Stimulated activated CD4-positive, alpha-beta T cell treated with anti-CD3 and anti-CD28 coated beads, Interleukin-2, amount 100 ng/mL, for 4 hours (primary cell): ENCODE data around the gene SLC7A11.
"Not testable (repeated sequence)": the region's sequence is repeated elsewhere in the genome, so short reads cannot be mapped to it uniquely, and the experiment has no call there.

Experiments used
- DNase-seq: peaks from one replicate; pipeline ENCODE4 v3.0.0-alpha.2; 2020; ENCODE audit warnings: low read depth

The SLC7A11 gene

GRCh38 chr4:138242834-138243156 lies 646 bp upstream of the SLC7A11 start:
- DNase-seq: no peak

- no peak for DNase-seq
Measured at GRCh38 chr4:138241281-138242075, 671 bp downstream of the SLC7A11 start.

DNA sequence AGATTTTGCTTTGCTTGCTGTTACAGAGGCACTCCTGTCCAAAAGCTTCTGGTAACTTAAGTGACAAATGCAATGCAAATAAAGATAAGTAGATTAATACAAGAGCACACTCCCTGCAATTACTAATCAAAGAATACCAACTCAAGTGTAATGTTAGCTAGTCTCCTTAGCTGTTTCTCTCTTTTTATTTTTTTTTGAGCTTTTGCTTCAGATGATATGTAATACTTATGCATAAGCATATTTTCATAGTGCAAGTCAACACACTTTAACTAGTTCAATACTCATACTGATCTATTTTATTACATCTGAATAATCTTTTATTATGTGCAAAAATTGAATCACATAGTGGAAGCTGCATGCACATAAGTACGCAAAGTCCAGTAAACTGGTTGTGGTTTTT lies 2.7 kb downstream of the SLC7A11 start:
- DNase-seq: no peak

- no peak for DNase-seq
Measured at GRCh38 chr4:138238521-138239292, 3.4 kb downstream of the SLC7A11 start.

GRCh38 chr4:138237132-138237531 lies 5.0 kb downstream of the SLC7A11 start:
- not testable (repeated sequence) for DNase-seq

DNA sequence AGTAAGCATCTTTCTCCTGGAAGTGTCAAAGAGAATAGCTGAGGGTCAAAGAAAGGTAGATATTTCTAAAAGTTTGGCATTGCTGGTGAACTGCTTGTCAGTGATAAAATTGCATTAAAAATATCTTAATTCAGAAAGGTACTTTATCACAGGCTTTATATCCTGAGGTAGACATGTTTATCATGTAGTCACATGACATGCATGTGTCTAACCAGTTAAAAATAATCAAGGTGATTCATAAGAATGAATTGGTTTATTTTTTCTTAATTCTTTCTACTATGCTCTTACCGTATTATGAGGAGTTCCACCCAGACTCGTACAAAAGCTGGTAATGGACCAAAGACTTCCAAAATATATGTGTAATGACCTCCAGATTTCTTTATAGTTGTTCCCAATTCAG lies 6.1 kb downstream of the SLC7A11 start:
- no peak for DNase-seq

DNA sequence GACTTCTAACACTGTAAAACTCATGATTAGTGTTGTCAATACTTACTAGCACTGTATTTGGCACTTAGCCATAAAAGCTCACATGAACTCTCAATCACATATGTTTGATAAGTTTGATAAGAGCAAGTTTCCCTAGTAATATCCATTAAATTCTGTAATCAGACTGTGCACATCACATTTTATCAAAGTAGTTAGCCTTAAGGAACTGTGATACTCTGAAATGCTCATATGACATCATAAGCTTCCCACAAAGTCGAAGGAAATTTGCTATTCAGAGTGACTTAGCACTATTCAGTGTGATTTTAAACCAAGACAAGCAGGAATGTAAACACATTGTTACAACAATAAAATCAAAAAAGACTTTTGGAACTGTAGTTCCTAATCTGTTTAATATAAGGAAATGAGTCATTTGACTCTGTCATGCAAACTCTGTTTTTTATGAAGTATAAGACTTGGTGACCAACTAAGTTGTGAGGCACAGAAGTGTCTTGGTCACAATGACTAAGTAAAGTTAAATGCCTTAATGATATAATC lies 6.7 kb downstream of the SLC7A11 start:
- no peak for DNase-seq

DNA sequence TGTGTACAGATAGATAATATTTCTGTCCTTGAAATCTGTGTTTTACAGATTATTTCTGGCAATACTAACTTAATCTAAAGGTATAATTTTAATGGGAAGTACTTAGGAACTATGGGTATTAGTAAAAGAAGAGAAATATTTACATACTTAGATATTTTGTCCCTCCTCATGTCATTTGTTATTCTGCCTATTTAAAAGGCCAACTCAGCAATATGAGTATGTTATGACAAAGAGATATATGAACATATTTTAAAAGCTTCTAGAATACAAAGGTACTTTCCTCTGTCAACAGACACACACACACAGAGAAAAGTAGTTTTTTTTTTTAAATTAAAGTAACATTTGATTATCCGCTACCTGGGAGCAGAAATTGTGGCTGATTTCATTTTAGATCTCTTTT lies 7.9 kb downstream of the SLC7A11 start:
- no peak for DNase-seq

- no peak for DNase-seq
Measured at GRCh38 chr4:138233313-138234034, 8.7 kb downstream of the SLC7A11 start.

DNA sequence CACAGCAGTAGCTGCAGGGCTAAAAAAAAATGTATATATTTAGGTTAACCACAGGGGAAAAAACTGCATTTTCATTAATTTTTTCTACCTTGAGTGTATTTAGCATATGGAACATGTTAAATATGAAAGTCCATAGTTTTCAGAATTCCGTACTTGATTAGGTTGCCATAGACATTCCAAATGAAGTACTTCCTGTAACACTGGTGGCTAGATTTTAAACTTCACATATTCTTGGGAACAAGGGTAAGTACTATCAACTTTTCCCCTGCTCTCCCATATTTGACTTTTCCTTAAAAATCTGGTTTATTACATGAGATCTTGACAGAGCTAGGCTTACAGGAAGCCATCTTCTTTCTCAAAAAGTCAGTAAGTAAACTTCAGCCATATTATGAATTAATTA lies 9.8 kb downstream of the SLC7A11 start:
- no peak for DNase-seq

DNA sequence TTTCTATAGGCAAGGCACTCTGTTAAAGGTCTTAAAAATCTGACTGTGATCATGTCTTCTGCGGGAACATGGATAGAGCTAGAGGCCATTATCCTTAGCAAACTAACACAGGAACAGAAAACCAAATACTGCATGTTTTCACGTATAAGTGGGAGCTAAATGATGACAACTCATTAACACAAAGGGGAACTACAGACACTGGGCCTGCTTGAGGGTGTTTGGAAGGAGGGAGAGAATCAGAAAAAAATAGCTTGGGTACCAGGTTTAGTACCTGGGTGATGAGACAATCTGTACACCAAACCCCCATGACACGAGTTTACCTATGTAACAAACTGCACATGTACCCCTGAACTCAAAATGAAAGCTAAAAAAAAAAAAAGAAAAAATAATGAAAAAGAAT lies 12.1 kb downstream of the SLC7A11 start:
- no peak for DNase-seq

- no peak for DNase-seq
Measured at GRCh38 chr4:138229160-138229559, 13.0 kb downstream of the SLC7A11 start.

GRCh38 chr4:138226351-138226750 lies 15.8 kb downstream of the SLC7A11 start:
- no peak for DNase-seq

DNA sequence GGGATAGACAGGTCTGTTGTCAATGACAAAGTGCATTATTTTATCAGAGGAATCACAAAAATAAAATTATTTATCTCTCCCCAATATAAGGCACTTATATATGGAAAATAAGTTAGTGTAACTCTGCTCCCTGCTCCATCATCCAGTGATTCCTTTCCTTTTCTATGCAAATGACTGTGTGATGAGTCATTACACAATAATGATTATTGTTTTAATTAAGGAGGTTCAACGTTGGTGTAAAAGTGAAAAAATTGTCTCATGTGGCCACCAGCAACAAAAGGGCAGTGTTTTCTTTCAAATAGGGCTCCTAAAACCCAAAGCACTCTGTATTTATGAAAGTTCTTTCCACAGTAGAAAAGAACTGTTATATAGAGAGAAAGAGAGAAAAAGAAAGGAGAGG lies 16.7 kb downstream of the SLC7A11 start:
- no peak for DNase-seq

- no peak for DNase-seq
Measured at GRCh38 chr4:138224614-138225013, 17.5 kb downstream of the SLC7A11 start.

DNA sequence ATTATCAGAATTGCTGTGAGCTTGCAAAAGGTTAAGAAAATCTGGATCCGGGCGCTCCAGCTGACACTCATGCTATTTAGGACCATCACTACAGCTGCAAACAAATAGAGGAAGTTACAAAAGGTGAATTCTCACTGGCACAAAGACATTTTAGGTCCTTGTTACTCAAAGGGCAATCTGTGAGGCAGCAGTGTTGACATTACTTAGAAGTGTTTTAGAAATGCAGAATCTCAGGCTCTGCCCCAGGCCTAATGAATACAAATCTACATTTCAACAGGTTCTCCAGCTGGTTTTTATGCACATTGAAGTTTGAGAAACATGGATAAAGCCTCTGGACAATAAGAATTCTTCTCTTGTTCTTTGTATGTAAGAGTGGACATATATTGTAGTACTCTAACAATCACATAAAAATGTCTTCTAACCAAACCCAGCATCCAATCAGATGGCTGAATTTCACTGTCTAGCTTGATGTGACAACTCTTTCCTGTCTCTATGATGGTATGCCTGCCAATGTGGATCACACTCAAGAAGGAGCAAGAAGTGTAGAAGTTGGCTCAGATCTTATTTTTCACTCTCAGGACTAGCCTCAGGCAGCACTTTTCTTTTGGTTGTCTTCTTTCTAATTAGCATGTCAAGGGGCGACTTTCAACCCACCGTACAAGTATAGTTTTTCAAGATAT lies 18.8 kb downstream of the SLC7A11 start:
- no peak for DNase-seq

DNA sequence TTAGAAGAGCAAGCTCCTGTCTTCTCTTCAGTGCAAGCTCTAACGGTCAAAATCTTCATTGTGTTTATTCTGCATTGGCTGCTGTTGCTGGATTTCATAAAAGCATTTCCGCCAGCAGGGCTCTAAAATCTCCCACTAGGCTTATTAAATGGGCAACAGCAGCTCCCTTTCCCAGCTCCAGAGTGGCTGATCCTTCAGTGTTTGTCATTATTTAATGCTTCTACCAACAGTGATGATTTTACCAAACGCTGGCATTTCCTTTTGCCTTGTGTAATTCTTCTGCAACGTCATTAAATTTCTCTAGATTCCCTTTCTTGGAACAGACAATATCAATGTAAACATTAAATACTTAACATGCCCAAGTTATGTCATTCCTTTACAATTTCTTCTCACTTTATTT lies 20.1 kb downstream of the SLC7A11 start:
- DNase-seq: no peak

DNA sequence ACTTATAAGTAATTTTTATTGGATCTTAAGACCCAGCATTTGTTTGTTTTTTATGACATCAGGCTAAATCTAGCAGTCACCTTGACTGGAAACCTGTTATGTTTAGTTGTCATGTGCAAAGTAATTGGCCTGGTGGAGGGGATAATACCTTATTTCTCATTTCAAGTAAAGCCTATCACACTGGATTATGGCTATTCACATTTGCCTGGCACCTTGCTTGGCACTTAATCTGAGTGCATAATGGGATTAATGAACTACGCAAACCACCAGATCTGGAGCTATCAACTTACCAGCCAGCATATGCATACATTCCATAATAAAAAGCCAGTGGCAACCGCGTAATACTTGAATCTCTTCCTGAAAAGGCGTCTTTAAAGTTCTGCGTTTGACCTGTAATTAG lies 23.2 kb downstream of the SLC7A11 start:
- DNase-seq: no peak

DNA sequence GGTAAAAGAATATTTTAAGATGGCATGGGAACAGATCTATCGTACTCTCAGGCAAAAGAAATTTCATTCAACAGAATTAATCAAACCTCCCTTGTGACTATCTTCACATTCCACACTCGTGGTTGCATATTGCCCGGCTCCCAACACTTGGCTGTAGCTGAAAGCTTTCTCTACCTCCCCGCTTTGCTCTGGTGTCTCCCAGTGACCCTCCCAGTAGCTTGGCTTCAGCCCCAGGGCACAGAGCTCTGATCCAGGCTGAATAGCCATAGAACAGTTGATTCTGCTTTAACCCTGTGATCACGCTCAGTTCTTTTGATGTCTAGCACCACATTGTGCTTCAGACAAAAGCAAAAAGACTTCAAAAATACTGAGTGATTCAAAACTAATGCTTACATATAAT lies 24.6 kb downstream of the SLC7A11 start:
- DNase-seq: no peak

DNA sequence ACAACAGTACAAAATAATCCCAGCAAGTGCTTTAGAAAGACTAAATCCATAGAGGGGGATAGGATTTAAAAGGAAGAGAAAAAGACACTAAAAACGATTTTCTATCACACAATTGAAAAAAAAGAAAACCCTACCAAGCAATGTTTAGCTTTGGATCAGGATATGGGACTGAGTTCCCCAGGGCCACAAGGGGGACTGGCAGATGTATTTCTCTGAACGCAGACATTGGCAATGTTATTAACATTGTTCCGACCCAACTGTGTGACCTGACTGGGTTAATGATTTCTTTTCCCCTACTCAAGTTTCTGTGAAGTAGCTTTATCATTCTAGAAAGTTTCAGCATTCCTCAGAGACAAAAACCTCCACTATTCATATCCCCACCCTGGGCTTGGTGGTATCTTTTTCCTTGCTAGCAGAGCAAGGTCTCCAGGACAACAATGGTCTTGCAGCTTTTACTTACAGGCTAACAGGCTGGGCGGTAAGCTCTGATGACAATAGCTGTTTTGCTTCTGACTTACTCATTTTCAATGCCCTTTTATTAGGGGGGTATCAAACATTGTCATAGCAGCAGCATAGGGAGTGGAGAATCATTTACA lies 25.8 kb downstream of the SLC7A11 start:
- DNase-seq: no peak

- DNase-seq: not testable (repeated sequence)
Measured at GRCh38 chr4:138210576-138210975, 31.6 kb downstream of the SLC7A11 start.

GRCh38 chr4:138209094-138209493 lies 33.1 kb downstream of the SLC7A11 start:
- no peak for DNase-seq
